NCI-H146 (cell line): ENCODE data around the gene CFAP157.

Experiments used
- DNase-seq: peaks from one replicate; lab custom pipeline; 2025; lab: John Stamatoyannopoulos, UW

The CFAP157 gene

DNA sequence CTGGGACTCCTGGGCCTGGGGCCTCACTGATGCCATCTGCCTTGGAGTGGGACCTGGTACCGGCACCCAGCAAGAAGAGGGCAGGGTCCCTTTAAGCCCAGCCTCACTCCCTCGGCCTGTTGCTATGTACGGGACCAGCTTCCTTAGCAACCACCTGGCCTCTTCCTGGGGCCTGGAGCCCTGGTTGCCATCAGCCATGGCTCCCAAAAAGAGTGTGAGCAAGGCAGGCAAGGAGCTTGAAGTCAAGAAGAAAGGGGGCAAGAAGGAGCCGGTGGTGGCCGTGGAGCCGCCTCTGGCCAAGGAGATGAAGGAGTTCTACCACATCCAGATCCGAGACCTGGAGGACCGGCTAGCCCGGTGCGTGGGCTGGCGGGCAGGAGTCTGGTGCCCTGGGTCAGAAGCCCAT lies at the start of gene CFAP157:
TSS of gene CFAP157 (plus strand) at position 153 of the 406 bp plus-strand sequence. CDS start at position 197, 44 bp downstream.
- DNase-seq = peak; percentile 44

DNA sequence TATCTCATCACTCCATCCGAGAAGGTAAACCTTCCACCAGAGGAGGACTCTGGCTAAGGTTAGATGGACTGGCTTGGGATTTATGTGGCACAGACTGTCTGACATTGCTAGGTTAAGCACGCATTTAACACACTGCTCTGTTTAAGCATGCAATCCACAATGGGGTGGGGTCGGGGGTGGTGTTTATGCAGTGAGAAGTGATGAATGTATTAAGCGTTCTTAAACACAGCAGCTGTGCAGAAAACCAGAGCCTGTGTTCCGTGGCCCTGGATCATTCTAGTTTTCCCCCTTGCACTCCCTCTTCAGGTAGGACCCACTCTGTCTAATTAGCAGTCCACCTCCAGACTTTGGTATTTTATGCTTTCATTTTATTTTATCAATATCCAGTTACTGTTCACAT lies 48.4 kb upstream of the CFAP157 start:
- no peak for DNase-seq

DNA sequence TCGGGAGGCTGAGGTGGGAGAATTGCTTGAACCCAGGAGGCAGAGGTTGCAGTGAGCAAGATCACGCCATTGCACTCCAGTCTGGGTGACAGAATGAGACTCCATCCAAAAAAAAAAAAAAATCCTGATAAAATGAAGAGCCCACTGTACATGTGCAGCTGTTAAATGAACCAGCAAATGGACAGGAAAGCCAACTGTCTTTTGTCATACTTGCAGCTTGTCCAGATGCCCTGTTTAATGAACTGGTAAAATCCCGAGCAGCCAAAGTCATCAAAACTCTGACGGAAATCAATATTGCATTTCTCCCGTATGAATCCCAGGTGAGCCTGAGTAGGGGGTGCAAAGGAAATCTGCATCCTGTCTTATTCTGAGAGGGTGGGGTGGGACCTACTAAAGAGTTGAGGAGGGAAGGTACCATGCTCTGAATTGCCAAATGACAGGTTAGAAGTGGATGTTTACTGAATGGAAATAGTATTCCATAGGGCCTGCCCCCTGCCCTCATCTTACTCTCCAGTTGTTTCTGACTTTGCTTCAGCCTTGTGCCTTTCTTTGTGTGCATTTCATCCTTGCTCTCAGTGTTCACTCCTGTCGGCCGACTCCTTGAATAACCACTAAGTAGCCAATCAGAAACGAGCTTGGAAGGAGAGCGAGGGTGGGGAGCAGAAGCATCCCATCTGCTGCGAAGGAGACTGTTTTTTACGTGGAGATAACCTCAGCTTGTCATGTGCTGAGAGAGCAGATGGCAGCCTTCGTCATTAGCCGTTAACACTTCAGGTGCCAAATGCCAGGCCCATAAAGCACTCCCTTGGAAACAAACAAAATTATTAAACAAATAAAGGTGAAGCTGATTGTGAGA lies 45.7 kb upstream of the CFAP157 start:
- DNase-seq = peak; percentile 3

GRCh38 chr9:127662617-127663016 lies 44.2 kb upstream of the CFAP157 start:
- no peak for DNase-seq

- no peak for DNase-seq
Observed at GRCh38 chr9:127664324-127664677, 42.5 kb upstream of the CFAP157 start.

GRCh38 chr9:127664678-127665507 lies 41.9 kb upstream of the CFAP157 start:
- no peak for DNase-seq

GRCh38 chr9:127667127-127667844 lies 39.5 kb upstream of the CFAP157 start:
- DNase-seq = no peak

- DNase-seq = no peak
Observed at GRCh38 chr9:127667906-127668305, 38.9 kb upstream of the CFAP157 start.

DNA sequence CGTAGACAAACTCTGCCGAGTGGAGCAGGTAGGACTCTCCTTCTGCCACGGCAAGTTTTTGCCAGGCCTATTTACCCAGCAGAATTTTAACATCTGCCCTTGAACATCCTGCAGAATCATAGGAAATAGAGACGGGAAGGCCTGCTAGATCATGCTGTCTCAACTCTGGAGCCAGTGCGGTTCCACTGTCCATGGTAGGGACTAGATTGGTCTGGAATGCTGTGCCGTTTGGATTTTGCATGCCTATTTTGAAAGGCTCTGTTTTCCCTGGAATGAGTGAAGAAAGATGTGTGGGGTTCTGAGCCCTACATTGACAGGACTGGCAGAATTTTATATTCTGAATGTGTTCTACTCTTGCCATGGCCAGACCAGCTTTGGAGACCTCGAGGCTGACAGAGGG lies 33.6 kb upstream of the CFAP157 start:
- no peak for DNase-seq

- no peak for DNase-seq
Observed at GRCh38 chr9:127676638-127677037, 30.1 kb upstream of the CFAP157 start.

DNA sequence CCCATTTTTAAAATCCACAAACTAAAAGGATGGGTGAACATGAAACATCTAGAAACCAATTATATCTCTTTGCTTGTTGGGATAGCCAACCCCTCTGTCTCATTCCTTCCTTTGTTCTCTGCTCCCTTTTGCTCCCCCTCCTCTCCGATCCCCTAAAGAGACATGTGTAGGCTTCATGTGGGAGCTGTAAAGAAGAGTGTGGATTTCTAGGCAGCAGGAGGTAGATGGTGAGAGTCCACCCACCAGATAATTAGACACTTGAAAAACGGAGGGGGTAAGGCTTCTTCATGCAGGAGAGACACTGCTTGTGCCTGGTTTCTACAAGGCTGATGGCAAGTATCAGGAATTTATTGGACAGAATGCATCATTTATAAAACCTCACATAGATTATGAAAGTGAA lies 27.3 kb upstream of the CFAP157 start:
- DNase-seq = no peak

GRCh38 chr9:127680226-127680625 lies 26.6 kb upstream of the CFAP157 start:
- DNase-seq = no peak

DNA sequence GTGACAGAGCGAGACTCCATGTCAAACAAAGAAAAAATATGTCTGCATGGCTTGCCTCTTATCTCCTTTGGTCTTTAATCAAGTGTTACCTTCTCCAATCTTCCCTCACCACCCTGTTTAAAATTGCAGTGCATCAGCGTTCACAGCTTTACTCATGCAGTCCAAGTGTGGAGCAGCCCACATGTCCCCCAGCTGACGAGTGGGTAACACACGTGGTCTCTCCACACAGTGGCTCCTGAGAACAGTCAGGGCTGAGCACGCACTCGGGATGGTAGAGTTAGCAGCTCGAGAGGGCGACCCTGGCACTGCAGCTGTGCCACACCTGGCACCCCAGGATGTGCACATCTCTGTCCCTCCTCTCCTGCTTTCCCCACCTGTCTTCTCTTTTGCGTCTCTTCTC lies 25.9 kb upstream of the CFAP157 start:
- no peak for DNase-seq

DNA sequence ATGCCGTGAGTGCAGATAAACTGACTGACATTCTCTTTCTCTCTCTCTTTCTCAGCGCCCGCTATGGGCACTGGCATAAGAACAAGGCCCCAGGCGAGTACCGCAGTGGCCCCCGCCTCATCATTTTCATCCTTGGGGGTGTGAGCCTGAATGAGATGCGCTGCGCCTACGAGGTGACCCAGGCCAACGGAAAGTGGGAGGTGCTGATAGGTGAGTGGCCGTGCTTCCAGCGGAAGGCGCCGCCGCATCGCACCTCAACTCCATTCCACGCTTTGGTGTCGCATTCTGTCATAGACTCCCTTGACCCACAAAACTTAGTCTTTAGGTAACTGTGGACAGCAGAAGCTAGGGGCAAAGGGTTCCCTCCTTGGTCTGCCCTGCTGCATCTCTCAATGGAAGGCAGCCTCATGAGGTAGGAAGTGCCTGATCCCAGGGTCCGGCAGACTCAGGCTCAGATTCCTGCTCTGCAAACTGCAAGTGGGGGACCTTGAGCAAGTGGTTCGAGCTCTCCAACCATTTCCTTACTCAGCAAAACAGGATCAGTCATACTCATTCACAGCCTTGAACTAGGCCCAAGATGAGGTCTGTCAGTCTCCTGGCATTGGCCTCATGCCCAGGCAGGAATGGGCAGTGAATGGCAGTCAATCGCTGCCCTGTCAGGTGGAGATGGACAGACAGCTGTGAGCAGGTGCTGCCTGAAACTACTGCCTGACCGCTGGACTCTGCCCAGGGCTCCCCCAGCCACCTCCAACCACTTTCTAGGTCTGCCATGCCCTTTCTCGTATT lies 24.2 kb upstream of the CFAP157 start:
- no peak for DNase-seq

GRCh38 chr9:127683723-127684122 lies 23.1 kb upstream of the CFAP157 start:
- DNase-seq = no peak

DNA sequence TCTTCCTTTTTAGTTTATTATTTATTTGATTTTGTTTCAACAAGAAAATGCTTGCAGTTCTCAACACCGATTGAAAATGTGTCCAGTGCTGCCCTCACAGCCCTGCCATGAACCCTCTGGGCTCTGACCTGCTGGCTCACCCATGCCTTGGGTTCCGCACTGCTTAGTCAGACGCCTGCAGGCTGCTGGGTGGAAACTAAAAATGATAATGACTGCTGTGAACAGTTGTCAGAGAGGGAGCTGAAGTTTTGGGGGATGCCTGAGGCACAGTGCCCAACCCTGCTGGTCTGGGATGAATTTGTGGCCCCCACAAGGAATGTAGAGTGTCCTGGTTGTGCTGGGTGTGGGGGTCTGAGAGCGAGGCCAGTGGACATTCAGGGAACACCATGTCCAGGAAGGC lies 22.2 kb upstream of the CFAP157 start:
- DNase-seq = no peak

DNA sequence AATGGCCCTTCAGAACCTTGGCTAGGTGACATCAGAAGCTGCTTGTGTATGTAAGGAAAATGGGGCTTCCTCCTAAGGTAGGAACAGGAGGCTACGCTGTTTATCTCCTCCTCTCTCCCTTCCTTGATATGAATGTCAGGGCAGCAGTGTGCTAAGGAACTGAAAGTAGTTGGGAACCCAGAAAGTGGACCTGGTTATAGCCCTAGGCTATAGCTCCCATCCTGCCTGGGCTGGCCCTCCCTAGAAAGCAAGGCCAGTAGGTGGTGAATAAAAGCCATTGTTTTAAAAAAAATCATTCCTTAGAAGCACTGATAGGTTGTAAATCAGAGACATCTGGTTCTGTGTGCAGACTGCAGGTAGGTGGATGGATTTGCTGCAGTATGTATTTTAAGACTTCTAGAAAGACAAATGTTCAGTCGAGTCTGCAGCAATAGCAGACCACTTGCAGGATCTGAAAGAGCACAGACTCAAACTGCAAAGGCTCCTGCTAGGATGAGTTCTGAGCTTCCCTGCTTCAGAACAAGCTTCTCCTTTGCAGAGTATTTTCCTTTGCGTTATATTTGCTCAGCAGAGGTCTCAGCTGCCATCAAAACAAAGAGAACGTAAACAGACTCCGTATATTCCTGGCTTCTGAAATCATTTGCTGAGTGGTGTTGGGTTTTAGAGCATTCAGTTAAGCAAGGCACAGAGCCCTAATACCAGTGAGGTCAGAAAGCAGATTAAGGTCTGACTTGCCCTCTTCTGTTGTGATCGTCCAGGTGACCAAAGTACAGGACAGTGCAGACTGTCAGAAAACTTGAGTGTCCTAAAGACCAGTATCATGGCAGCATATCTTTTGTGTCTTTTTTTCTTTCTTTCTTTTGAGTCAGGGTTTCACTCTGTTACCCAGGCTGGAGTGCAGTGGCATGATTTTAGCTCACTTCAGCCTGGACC lies 20.1 kb upstream of the CFAP157 start:
- peak; percentile 17 for DNase-seq

DNA sequence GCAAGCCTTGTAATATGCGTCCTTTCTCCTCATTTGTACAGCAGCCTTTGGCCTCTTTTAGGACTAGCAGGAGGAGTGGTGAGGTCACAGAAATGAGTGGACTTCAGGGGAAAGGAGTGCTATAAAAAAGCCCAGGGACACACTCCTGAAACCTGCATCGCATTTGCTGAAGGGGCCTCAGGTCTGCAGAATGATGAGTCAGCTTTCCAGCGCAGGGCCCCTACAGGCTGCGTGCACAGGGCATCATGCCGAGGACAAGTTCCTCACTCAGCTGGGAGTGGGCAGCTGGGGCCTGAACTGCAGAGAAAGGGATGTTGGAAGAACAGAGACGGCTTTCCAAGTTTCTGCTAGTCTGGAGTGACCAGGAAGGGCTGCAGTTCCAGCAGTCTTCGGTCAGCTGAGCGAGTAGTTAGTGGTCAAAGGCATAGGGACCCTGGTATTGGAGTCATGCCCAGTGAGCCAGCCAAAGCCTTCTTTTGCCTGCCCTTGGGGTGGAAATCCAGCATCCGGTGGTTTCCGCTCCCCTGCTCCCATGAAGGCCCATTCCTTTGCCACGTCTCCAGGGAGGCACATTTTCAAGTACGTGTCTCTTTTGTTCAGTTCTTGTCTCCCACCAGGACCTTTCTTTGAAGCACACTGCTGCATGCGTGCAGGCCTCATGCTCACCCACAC lies 17.3 kb upstream of the CFAP157 start:
- no peak for DNase-seq

DNA sequence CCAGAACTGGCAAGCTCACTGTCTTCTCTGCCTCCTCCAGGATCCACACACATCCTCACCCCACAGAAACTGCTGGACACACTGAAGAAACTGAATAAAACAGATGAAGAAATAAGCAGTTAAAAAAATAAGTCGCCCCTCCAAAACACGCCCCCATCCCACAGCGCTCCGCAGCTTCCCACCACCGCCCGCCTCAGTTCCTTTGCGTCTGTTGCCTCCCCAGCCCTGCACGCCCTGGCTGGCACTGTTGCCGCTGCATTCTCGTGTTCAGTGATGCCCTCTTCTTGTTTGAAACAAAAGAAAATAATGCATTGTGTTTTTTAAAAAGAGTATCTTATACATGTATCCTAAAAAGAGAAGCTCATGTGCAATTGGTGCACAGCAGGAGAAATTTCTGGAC lies 16.1 kb upstream of the CFAP157 start:
- no peak for DNase-seq

DNA sequence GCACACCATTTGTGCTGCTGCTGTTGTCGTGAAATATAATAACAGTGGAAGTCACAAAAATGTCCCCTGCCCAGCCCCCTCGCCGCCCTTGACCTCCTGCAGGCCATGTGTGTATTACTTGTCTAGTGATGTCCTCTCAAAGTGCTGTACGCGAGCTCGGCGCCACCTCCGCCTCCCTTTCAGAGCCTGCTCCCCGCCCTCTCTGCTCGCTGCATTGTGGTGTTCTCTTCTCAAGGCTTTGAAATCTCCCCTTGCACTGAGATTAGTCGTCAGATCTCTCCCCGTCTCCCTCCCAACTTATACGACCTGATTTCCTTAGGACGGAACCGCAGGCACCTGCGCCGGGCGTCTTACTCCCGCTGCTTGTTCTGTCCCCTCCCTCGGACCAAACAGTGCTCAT lies 14.7 kb upstream of the CFAP157 start:
- DNase-seq = no peak
